A549 treated with RU486 at 1 μM for 4 hours (cell line): ENCODE measurements around the gene FEM1C. TPM values are rescaled to one million over a fixed set of nuclear protein-coding genes. Genes with fewer than 3 reads are reported as not detected.

ENCODE experiments used
- total RNA-seq: library from RNA; stranded (reverse); fragments of 200-300 nt; extraction: Qiagen RNA extraction; gene quantifications from 5 replicates; pipeline ENCODE4 v1.2.3, GENCODE V29; 2022; ENCODE audit warnings: low read depth

The FEM1C gene
- total RNA-seq, result 2.9 to 7.5 TPM (median 7.0 TPM) in 5 replicates

GRCh38 chr5:115544436-115545350 lies at the start of gene FEM1C:
Gene FEM1C, minus strand, starts transcription at chr5:115544775. Its CDS starts 1,282 bp downstream, at chr5:115543493.

Other genes starting within 250 kb of the FEM1C start
- gene CCDC112, start 248.1 kb downstream of the FEM1C start, total RNA-seq, result 3.4 to 12.5 TPM (median 7.6 TPM) in 5 replicates
- 0.51 to 0.79 TPM (median 0.69 TPM) in 5 replicates for gene TICAM2, start 57.7 kb upstream of the FEM1C start, total RNA-seq
- 47.4 to 60.9 TPM (median 55.6 TPM) in 5 replicates for gene TMED7, start 81.3 kb upstream of the FEM1C start, total RNA-seq